Fibroblast of lung (primary cell): ENCODE data around the gene MFAP2.

ENCODE experiments used
- CTCF ChIP-seq, 2 donors: IDR thresholded peaks in 1 of 2; conservative IDR thresholded peaks in 1 of 2; 1 replicate in 1 of 2; 2 replicates in 1 of 2; pipeline ENCODE4 v1.5.1; 2011 to 2012; ENCODE audit warnings: low read length in 2 of 2, control low read depth in 1 of 2, inconsistent platforms in 1 of 2, low read depth in 1 of 2, mild to moderate bottlenecking in 1 of 2
- EZH2 ChIP-seq: IDR thresholded peaks from 2 replicates; pipeline ENCODE4 v1.5.1; 2012; ENCODE audit warnings: low read length, control low read depth, mild to moderate bottlenecking; ENCODE audit errors: missing control alignments

- TF ChIP-seq CTCF (conservative IDR thresholded peaks at IDR 0.05 in 1 of 2, IDR thresholded peaks at IDR 0.05 in 1 of 2; ENCODE audit: low read depth in 1 of 2, low read length in 2 of 2): no peak
- TF ChIP-seq EZH2: no peak
These were observed 5.7 kb upstream of the MFAP2 start for GRCh38 chr1:16986113-16986512.
